HepG2 (cell line): ENCODE measurements around the gene HAUS2. TPM values are rescaled to one million over a fixed set of nuclear protein-coding genes. Genes with fewer than 3 reads are reported as not detected.
A peak's percentile ranks its signal among the peaks of the same experiment; 100 is the strongest.

Experiments used
- ATAD3A ChIP-seq: sonication (generic); formaldehyde crosslinking; IDR thresholded peaks from 2 replicates; pipeline ENCODE4 v1.4.0; 2020; ENCODE audit warnings: missing genetic modification reagents
- BRD4 ChIP-seq: sonication (generic); formaldehyde crosslinking; IDR thresholded peaks from 2 replicates; pipeline ENCODE4 v1.4.0; 2020; ENCODE audit warnings: missing genetic modification reagents
- CHD2 ChIP-seq: IDR thresholded peaks from 2 replicates; pipeline ENCODE4 v1.6.1; 2011; ENCODE audit warnings: low read depth, low read length, improper control_type of control experiment
- ELF3 ChIP-seq: IDR thresholded peaks from 2 replicates; pipeline ENCODE4 v1.6.1; 2016; ENCODE audit warnings: missing genetic modification reagents, missing compliant biosample characterization
- HCFC1 ChIP-seq: fragments of 150-350 bp; IDR thresholded peaks from 2 replicates; pipeline ENCODE4 v1.6.1; 2014; ENCODE audit warnings: low read depth, low read length
- IKZF4 ChIP-seq: sonication (generic); formaldehyde crosslinking; IDR thresholded peaks from 2 replicates; pipeline ENCODE4 v1.5.1; 2020; ENCODE audit warnings: borderline replicate concordance, mild to moderate bottlenecking, low read depth, missing genetic modification reagents; ENCODE audit errors: not compliant biosample characterization
- KDM4B ChIP-seq: sonication (generic); formaldehyde crosslinking; IDR thresholded peaks from 2 replicates; pipeline ENCODE4 v1.4.0; 2020; ENCODE audit warnings: missing genetic modification reagents
- KLF9 ChIP-seq: IDR thresholded peaks from 2 replicates; pipeline ENCODE4 v1.6.1; 2016; ENCODE audit warnings: low read depth
- MED1 ChIP-seq: sonication (generic); formaldehyde crosslinking; IDR thresholded peaks from 2 replicates; pipeline ENCODE4 v1.4.0; 2020; ENCODE audit warnings: missing genetic modification reagents
- RXRB ChIP-seq: IDR thresholded peaks from 2 replicates; pipeline ENCODE4 v1.6.1; 2016; ENCODE audit warnings: borderline replicate concordance, missing genetic modification reagents, missing compliant biosample characterization
- TAF15 ChIP-seq: fragments of 200-400 bp; formaldehyde crosslinking; IDR thresholded peaks from one replicate; pipeline ENCODE4 v1.6.1; 2018; ENCODE audit warnings: mild to moderate bottlenecking, low read depth, low read length; ENCODE audit not compliant: poor library complexity, severe bottlenecking
- ZNF253 ChIP-seq: sonication (generic); formaldehyde crosslinking; IDR thresholded peaks from 2 replicates; pipeline ENCODE4 v1.8.0; 2022; ENCODE audit warnings: mild to moderate bottlenecking, missing genetic modification reagents, borderline replicate concordance
- ZNF382 ChIP-seq: sonication (generic); formaldehyde crosslinking; IDR thresholded peaks from 2 replicates; pipeline ENCODE4 v1.5.0; 2020; ENCODE audit warnings: missing genetic modification reagents, mild to moderate bottlenecking, borderline replicate concordance
- ZSCAN29 ChIP-seq: sonication (generic); formaldehyde crosslinking; conservative IDR thresholded peaks from 2 replicates; pipeline ENCODE4 v1.4.0; 2020; ENCODE audit warnings: mild to moderate bottlenecking, missing genetic modification reagents
- polyA plus RNA-seq, 8 experiments: library from polyadenylated mRNA; depleted of rRNA in 3 of 8; stranded (reverse) in 7 of 8; unstranded in 1 of 8; fragments of >200 nt; fragmentation: Illumina TruSeq in 4 of 8; extraction: Trizol in 4 of 8; gene quantifications; 2 replicates each; pipeline versions ENCODE4 v1.2.1 to v1.2.3, GENCODE V29; 2011 to 2016; ENCODE audit warnings: low read depth in 4 of 8, missing spikeins in 1 of 8, mixed read lengths in 1 of 8; ENCODE audit not compliant: insufficient read depth in 1 of 8
- total RNA-seq, 5 experiments: library from RNA; depleted of rRNA; stranded (reverse); fragments of >200 nt; fragmentation: Illumina TruSeq; extraction: Trizol; gene quantifications; 2 replicates each; pipeline ENCODE4 v1.2.3, GENCODE V29; 2016; ENCODE audit warnings: low read depth in 1 of 5
- TF ChIP-seq, protein P1 (sequence below): sonication (generic); formaldehyde crosslinking; IDR thresholded peaks from 2 replicates; pipeline ENCODE4 v1.4.0; 2020; ENCODE audit warnings: missing genetic modification reagents, borderline replicate concordance
- TF ChIP-seq, protein P2 (sequence below): sonication (generic); formaldehyde crosslinking; IDR thresholded peaks from 2 replicates; pipeline ENCODE4 v1.5.0; 2020; ENCODE audit warnings: mild to moderate bottlenecking, missing genetic modification reagents
- TF ChIP-seq, protein P3 (sequence below): sonication (generic); formaldehyde crosslinking; IDR thresholded peaks from 2 replicates; pipeline ENCODE4 v1.4.0; 2020; ENCODE audit warnings: missing genetic modification reagents
- TF ChIP-seq, protein P4 (sequence below): sonication (generic); formaldehyde crosslinking; IDR thresholded peaks from 2 replicates; pipeline ENCODE4 v1.8.1; 2023; ENCODE audit warnings: missing genetic modification reagents, mild to moderate bottlenecking, borderline replicate concordance
- TF ChIP-seq, protein P5 (sequence below): sonication (generic); formaldehyde crosslinking; IDR thresholded peaks from 2 replicates; pipeline ENCODE4 v1.8.1; 2022; ENCODE audit warnings: low read depth, mild to moderate bottlenecking, missing genetic modification reagents

The HAUS2 gene
- total and polyA plus RNA-seq, 2 of the 13 experiments (the other 11 are each of a cell fraction or from before 2014, with no cell fraction given): 11.6 to 32.9 TPM

DNA sequence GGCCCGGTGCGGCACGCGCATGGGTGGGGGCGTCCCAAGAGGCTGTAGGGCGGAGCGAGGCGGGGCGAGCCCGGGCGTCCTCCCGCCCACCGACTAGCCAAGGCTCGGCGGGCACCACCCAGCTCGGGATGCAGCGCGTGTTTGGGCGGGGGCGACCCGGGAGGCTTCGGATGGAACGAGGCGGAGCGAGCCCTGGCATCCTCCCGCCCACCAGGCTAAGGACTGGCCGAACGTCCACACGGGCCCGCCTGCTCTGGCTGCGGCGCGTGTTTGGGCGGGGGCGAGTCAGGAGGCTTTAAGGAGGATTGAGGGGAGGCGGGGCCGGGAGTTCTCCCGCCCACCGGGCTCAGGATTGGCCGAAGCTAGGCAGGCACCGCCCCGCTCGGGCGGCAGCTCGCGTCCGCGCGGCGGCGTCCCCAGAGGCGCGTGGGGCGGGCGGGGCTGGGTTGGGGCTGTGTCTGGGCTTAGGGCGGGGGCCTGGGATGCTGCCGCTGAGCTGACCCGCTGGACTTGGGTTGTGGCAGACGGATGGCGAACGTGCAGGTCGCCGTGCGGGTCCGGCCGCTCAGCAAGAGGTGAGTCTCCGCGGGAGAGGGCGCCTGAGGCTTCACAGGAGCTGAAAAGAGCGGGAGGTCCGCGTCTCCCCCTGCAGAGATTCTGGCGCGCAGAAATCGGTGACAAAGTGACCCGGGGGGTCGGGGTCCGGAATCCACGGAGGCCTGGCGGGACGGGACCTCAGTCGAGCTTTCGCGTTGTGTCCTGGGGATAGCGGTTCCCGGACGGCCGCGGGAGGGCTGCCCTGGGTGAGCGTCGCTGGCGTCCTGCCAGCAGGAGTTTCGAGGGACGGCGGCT lies 26.8 kb downstream of the HAUS2 start, which contains the start of gene STARD9 (continued):
- TF ChIP-seq, protein P1, sequence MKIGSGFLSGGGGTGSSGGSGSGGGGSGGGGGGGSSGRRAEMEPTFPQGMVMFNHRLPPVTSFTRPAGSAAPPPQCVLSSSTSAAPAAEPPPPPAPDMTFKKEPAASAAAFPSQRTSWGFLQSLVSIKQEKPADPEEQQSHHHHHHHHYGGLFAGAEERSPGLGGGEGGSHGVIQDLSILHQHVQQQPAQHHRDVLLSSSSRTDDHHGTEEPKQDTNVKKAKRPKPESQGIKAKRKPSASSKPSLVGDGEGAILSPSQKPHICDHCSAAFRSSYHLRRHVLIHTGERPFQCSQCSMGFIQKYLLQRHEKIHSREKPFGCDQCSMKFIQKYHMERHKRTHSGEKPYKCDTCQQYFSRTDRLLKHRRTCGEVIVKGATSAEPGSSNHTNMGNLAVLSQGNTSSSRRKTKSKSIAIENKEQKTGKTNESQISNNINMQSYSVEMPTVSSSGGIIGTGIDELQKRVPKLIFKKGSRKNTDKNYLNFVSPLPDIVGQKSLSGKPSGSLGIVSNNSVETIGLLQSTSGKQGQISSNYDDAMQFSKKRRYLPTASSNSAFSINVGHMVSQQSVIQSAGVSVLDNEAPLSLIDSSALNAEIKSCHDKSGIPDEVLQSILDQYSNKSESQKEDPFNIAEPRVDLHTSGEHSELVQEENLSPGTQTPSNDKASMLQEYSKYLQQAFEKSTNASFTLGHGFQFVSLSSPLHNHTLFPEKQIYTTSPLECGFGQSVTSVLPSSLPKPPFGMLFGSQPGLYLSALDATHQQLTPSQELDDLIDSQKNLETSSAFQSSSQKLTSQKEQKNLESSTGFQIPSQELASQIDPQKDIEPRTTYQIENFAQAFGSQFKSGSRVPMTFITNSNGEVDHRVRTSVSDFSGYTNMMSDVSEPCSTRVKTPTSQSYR (CRISPR knock-in tag): peak; percentile 36; the same call in 1 of the 2 replicates
- TF ChIP-seq ZNF253 (CRISPR knock-in tag) (no peak), KLF9 (peak; percentile 86; the same call in 1 of the 2 replicates), ATAD3A (no peak), MED1 (CRISPR knock-in tag) (peak; percentile 52; the same call in 1 of the 2 replicates), KDM4B (CRISPR knock-in tag) (no peak), CHD2 (no peak), BRD4 (CRISPR knock-in tag) (0 out of 2 replicates have a peak, but pooled peaks have one; percentile 9), ELF3 (CRISPR knock-in tag) (peak; percentile 77), IKZF4 (CRISPR knock-in tag) (peak; percentile 60), HCFC1 (no peak), ZNF382 (no peak), TAF15 (no peak), ZSCAN29 (CRISPR knock-in tag) (peak; percentile 53; the same call in 1 of the 2 replicates), RXRB (CRISPR knock-in tag) (0 out of 2 replicates have a peak, but pooled peaks have one; percentile 46)
- TF ChIP-seq, protein P2, sequence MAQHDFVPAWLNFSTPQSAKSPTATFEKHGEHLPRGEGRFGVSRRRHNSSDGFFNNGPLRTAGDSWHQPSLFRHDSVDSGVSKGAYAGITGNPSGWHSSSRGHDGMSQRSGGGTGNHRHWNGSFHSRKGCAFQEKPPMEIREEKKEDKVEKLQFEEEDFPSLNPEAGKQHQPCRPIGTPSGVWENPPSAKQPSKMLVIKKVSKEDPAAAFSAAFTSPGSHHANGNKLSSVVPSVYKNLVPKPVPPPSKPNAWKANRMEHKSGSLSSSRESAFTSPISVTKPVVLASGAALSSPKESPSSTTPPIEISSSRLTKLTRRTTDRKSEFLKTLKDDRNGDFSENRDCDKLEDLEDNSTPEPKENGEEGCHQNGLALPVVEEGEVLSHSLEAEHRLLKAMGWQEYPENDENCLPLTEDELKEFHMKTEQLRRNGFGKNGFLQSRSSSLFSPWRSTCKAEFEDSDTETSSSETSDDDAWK: no peak
- TF ChIP-seq, protein P3, sequence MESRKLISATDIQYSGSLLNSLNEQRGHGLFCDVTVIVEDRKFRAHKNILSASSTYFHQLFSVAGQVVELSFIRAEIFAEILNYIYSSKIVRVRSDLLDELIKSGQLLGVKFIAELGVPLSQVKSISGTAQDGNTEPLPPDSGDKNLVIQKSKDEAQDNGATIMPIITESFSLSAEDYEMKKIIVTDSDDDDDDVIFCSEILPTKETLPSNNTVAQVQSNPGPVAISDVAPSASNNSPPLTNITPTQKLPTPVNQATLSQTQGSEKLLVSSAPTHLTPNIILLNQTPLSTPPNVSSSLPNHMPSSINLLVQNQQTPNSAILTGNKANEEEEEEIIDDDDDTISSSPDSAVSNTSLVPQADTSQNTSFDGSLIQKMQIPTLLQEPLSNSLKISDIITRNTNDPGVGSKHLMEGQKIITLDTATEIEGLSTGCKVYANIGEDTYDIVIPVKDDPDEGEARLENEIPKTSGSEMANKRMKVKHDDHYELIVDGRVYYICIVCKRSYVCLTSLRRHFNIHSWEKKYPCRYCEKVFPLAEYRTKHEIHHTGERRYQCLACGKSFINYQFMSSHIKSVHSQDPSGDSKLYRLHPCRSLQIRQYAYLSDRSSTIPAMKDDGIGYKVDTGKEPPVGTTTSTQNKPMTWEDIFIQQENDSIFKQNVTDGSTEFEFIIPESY: 0 out of 2 replicates have a peak, but pooled peaks have one; percentile 25
- TF ChIP-seq, protein P4, sequence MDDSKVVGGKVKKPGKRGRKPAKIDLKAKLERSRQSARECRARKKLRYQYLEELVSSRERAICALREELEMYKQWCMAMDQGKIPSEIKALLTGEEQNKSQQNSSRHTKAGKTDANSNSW (CRISPR knock-in tag): no peak
- TF ChIP-seq, protein P5, sequence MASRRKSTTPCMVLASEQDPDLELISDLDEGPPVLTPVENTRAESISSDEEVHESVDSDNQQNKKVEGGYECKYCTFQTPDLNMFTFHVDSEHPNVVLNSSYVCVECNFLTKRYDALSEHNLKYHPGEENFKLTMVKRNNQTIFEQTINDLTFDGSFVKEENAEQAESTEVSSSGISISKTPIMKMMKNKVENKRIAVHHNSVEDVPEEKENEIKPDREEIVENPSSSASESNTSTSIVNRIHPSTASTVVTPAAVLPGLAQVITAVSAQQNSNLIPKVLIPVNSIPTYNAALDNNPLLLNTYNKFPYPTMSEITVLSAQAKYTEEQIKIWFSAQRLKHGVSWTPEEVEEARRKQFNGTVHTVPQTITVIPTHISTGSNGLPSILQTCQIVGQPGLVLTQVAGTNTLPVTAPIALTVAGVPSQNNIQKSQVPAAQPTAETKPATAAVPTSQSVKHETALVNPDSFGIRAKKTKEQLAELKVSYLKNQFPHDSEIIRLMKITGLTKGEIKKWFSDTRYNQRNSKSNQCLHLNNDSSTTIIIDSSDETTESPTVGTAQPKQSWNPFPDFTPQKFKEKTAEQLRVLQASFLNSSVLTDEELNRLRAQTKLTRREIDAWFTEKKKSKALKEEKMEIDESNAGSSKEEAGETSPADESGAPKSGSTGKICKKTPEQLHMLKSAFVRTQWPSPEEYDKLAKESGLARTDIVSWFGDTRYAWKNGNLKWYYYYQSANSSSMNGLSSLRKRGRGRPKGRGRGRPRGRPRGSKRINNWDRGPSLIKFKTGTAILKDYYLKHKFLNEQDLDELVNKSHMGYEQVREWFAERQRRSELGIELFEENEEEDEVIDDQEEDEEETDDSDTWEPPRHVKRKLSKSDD (CRISPR knock-in tag): no peak
